HG03135 (cell line): ENCODE measurements around the gene SLC13A2.
A peak's percentile ranks its signal among the peaks of the same experiment; 100 is the strongest.

Experiments used
- ATAC-seq: cut with Tn5 transposase; IDR thresholded peaks from one replicate; pipeline ENCODE4 v1.9.1; 2021; ENCODE audit warnings: mild to moderate bottlenecking, moderate library complexity; ENCODE audit not compliant: unreplicated experiment

The SLC13A2 gene

DNA sequence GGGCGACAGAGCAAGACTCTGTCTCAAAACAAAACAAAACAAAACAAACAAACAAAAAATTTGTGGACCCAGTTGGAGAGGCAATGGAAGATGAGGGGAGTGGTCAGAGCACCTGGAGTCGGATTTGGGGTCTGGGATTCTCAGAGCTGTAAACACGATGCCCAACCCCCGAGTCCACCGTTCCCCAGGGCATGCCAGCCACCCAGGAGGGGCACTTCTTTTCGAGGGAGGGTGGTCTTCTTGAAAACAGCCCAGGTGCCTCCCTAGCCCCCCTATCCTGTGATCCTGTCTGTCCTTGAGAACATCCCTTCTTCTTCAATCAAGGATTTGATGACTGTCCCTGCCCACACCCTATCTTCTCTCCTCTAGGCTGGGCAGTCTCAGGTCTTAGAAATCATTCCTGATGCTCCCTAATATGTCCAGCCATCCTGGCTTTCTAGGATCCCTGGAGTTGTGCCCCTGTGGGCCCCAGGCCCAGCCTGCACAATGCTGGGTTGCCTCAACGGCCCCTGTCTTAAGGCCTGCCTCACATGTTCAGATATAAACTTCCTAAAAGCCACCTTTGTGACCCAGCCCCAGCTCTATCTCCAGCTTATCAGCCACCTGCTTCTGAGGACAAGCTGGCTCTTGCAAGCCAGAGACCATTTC is 3.1 kb upstream of the SLC13A2 start:
- no peak for ATAC-seq

DNA sequence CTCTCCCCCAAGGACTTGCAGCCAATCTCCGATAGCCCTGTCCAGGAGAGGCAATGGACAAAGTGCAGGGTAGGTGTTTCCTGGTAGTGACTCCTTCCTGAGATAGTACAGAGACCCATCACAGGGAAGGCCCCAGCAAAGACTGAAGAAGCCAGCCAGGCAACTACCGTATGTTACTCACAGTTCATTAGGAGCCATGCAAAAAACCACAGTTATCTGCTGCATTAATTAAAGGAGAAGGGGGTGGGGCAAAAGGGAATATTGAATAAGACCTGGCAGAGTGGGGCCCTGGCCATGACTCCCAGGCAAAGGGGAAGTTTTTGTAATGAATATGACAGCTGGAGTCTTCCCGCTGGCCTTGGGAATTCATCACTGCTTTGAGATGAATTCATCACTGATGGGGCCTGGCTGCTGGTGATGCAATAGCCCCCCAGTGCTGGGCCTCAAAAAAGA is 2.5 kb upstream of the SLC13A2 start:
- ATAC-seq = no peak

DNA sequence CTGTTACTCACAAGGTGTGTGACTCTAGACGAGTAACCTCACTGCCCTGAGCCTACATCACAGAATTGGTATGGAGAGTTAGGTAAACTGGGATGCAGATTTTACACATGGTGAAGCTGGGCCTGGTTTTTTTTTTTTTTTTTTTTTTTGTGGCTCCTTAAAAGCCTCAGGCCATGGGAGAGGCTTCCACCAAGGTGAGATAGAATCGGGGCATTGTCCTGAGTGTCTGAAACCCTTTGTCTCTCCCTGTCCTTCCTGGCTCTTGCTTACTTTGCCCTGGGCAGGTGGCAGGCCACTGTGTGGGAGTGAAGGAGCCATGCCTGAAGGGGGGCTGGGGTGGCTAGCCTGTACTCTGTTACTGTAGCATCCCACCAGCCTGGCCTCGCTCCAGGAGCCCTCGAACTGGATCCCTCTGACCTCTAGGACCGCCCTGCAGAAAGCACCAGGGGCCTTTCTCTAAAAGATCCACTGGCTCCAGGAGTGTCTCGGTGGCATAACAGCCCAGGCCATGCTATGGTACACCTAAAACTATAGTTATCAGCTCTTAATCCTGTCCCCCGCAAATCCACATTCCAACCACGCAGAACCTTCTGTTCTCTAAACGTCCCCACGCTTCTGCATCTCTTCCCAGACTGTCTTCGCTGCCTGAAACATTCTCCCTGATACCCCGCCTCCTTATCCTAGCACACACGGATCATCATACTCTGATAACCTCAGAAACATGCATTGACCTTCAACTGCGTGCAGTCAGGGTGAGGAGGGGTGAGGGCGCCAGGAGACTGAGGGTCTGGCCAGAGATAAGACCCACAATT is 1.7 kb upstream of the SLC13A2 start:
- ATAC-seq = no peak

DNA sequence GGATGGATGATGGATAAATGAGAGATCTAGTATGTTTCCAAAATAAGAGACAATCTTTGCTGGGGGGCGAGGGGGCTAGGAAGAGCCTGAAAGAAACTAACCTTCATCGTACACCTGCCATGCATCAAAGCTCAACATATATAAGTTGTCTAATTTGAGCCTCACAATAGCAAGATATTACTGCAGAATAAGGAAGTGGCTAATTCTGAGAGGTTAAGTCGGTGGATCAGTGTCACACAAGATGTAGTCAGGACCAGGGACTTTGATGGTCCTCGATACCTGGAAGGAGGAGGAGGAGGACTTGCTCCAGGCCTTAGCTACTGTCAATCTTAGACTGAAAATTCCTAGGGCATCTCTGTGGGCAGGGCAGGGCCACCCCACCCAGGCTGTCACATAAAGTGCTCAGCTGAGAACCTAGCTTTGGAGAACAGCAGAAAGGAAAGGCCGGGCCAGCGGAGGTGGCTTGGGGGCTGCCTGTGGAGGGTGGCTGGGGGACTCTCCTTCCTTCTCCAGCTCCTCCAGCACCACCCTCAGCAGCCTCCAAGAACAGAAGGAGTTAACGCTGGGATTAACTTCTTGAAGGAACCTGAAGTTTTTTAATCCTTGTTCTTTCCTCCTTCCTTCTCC is 460 bp upstream of the SLC13A2 start:
- ATAC-seq = no peak

GRCh38 chr17:28474111-28474531 is 677 bp downstream of the SLC13A2 start:
- no peak for ATAC-seq

DNA sequence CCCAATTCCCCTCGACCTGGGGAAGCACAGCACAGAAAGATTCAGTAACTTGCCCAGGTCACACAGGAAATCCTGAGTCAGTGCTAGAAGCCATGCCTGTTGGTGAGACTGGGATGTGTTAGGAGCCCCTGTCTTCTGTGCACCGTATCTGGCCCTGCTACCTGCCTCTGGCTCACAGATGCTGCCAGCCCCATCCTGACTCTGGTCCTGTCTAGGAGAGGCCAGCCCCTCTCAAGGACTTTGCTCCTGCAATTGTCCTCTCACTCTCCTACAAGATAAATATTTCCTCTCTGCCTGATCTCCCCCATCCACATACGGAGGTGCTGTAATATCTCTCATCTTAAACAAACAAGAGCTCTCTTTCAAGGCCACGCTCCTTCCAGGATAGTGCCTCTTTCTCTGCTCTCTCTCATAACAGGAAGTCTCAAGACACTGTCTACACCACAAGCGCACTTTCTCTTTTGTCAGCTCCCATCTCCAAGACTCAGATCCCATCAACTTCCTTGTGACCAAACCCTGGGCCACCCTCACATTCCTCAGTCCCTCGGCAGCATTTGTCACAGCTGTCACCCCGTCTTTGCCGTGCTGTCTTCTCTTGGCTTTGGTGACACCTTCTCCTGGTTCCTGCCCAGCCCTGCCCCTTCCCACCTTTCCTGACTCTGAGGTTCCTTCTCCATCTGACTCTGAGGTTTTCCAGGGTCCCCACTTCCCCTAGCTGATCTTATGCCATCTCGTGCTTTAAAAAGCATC is 1.9 kb downstream of the SLC13A2 start:
- ATAC-seq = no peak

DNA sequence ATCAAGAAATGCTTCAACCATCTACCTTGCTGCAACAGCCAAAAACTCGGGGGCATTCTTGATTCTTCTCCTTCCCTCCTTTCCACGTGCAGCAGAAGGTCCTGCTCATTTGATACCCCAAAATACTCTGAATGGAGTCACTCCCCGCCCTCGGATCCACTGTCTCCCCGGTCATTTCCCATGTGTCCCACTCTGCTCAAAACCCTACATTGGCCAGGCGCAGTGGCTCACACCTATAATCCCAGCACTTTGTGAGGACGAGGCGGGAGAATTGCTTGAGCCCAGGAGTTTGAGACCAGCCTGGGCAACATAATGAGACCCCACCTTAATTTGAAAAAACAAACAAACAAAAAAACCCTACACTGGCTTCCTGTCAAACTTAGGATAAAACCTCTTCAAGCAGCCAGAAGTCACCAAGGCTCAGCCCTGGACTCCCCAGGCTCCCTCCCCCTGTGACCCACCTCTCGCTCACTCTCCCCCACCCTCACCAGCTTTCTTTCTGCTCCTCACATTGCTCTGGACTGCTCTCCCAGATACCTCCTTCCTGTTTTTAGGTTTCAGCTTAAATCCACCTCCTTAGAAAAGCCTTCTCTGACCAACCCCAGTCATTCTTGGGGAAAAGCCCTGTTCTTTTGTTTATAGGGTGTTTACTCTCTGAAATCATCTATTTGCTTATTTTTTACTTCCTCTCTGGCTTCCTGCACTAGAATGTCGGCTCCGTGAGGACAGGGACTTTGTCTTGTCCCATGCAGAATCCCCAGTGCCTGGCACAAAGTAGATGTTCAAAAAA is 2.8 kb downstream of the SLC13A2 start:
- no peak for ATAC-seq

GRCh38 chr17:28477928-28478327 is 4.5 kb downstream of the SLC13A2 start:
- ATAC-seq = no peak

GRCh38 chr17:28478712-28479615 is 5.5 kb downstream of the SLC13A2 start:
- ATAC-seq = no peak

- ATAC-seq = no peak
Observed at GRCh38 chr17:28480278-28480677, 6.8 kb downstream of the SLC13A2 start.

GRCh38 chr17:28480799-28481571 is 7.5 kb downstream of the SLC13A2 start:
- ATAC-seq = no peak

DNA sequence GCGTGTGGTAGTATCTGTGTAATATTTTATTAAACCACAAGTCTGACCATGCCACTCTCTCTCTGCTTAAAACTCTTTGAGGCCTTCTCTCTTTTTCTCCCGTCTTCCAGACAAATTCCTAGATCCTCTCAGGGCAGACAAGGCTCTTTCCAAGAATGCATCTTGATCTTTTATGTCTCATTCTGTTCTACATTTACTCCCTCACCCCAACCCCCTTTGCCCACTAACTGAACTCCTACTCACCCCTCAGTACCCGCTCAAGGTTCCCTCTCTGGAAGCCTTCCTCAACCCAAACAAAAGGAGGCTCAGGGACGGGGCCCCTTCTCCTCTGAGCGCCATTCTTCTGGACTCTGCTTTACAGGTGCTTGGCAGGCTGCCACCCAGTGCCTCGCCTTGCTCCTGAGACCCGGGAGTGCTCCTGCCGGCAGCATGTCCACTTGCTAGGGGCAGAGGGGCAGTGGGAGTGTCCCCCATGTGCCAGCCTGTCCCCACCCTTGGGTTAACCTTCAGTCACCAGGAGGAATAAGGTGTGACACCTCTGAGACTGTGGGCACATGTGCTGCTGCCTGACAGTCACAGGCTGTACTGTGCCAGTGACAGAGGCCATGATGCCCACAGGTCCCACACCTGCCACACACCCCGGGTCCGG is 9.2 kb downstream of the SLC13A2 start:
- ATAC-seq = no peak

DNA sequence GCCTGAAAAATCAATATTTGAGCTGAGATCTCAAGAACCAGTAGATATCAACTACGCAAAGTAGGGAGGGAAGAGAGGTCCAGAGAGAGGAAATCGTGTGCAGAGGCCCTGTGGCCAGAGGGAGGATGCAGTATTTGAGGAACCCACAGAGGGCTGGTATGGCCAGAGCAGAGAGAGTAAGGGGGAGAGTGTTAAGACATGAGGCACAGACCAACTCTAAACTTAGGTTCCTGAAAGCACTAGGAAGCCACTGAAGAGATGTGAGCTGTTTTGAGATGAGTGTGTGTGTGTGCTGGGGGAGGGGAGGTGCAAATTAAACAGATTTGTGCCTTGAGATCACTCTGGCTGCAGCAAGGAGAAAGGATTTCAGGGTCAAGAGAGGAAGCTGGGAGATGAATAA is 10.9 kb downstream of the SLC13A2 start:
- peak; percentile 87 for ATAC-seq

DNA sequence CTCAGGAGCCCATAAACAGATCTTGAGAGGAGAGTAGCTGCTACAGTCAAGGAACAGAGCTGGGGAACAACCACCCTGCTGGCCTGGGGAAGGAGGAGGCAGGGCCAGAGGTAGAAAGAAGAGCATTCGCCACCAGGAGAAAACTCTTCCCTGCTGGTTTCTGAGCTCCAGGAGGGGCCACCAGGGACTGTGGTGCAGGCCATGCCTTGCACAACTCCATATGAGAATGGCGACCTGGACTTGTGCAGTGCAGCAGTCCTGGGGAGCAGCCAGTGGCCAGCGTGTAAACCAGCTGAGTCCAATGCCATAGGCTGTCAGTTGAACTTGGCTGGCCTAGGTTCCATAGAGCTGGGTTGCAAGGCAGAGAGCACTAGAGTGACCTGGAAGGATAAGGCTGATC is 11.6 kb downstream of the SLC13A2 start:
- ATAC-seq = no peak

GRCh38 chr17:28487881-28488532 is 14.6 kb downstream of the SLC13A2 start:
- ATAC-seq = no peak

DNA sequence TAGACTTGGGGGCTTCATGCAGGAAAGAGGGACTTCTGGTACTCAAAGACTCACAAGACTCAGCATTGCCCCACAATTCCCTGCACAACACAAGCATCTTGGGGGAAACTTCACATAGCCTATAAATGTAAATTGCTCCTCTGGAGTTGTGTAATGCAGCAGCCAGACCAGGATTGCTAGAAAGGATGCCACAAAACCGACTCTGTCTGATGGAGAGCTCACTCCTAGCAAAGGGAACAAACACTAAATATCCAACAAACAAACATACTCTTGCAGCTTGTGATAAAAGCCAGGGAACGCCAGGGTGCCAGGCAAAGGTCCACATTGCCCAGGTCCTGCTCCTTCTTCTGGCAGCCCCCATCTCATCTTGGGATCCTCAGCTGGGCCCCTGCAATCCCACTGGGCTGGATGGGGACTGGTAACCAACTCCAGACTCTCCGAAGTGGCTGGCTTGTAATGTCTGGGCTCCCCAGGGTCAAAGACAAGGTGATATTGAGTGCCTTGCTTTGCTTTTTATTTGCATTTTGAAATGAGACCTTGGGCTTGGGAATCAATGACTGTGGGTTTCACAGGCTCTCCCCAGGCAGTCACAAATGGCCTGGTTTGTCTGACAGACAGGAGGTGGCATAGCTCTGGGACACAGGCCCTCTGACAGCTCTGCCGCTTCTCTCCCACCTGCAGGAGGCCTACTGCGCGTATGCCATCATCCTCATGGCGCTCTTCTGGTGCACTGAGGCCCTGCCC is 15.3 kb downstream of the SLC13A2 start:
- no peak for ATAC-seq

DNA sequence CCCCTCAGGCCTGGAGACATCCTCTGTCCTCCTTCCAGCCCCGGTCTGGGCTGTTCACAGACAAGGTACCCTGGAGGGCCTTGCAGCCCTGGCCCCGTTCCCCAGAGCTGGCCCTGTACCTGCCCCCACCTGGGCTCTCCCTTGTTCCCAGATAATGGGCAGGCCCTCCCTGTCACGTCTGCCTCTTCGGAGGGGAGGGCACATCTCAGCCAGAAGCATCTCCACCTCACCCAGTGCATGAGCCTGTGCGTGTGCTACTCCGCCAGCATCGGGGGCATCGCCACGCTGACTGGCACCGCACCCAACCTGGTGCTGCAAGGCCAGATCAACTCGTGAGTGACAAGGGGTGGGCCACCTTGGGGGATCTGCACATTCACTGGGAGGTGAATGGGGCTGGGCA is 17.8 kb downstream of the SLC13A2 start:
- ATAC-seq = no peak
